HepG2 (cell line): ENCODE results near the gene RNF208. TPM values are rescaled to one million over a fixed set of nuclear protein-coding genes. Genes with fewer than 3 reads are reported as not detected.

Experiments
- CBX1 ChIP-seq: IDR thresholded peaks from one replicate; pipeline ENCODE4 v1.6.1; 2016; ENCODE audit warnings: antibody characterized with exemption, low read depth
- CTCF ChIP-seq: sonication (generic); formaldehyde crosslinking; IDR thresholded peaks from 2 replicates; pipeline ENCODE4 v1.5.0; 2020; ENCODE audit warnings: mild to moderate bottlenecking, missing genetic modification reagents, moderate library complexity
- DMTF1 ChIP-seq: sonication (generic); formaldehyde crosslinking; IDR thresholded peaks from 2 replicates; pipeline ENCODE4 v1.4.0; 2020; ENCODE audit warnings: mild to moderate bottlenecking, missing genetic modification reagents
- EZH2 ChIP-seq: conservative IDR thresholded peaks from 2 replicates; pipeline ENCODE4 v1.6.1; 2012; ENCODE audit warnings: mild to moderate bottlenecking, low read depth, low read length, moderate library complexity
- HBP1 ChIP-seq: IDR thresholded peaks from 2 replicates; pipeline ENCODE4 v1.6.1; 2016; ENCODE audit warnings: low read depth, control low read depth
- KLF6 ChIP-seq: IDR thresholded peaks from 2 replicates; pipeline ENCODE4 v1.8.0; 2016; ENCODE audit warnings: missing biosample characterization, missing genetic modification reagents
- PAXIP1 ChIP-seq: sonication (generic); formaldehyde crosslinking; conservative IDR thresholded peaks from 2 replicates; pipeline ENCODE4 v1.4.0; 2020; ENCODE audit warnings: mild to moderate bottlenecking, missing genetic modification reagents, moderate library complexity
- PCBP1 ChIP-seq: fragments of 200-400 bp; formaldehyde crosslinking; IDR thresholded peaks from 2 replicates; pipeline ENCODE4 v1.6.1; 2017; ENCODE audit warnings: mild to moderate bottlenecking, low read depth, low read length, borderline replicate concordance
- TFDP2 ChIP-seq: sonication (generic); formaldehyde crosslinking; IDR thresholded peaks from 2 replicates; pipeline ENCODE4 v1.4.0; 2020; ENCODE audit warnings: missing genetic modification reagents
- THAP11 ChIP-seq: IDR thresholded peaks from 2 replicates; pipeline ENCODE4 v1.6.1; 2016; ENCODE audit warnings: missing biosample characterization, missing genetic modification reagents
- ZNF20 ChIP-seq: sonication (generic); formaldehyde crosslinking; IDR thresholded peaks from 2 replicates; pipeline ENCODE4 v1.4.0; 2020; ENCODE audit warnings: mild to moderate bottlenecking, moderate library complexity, missing genetic modification reagents
- ZNF329 ChIP-seq: sonication (generic); formaldehyde crosslinking; IDR thresholded peaks from 2 replicates; pipeline ENCODE4 v1.9.0; 2021; ENCODE audit warnings: low read depth, mild to moderate bottlenecking, missing genetic modification reagents
- ZNF512B ChIP-seq: sonication (generic); formaldehyde crosslinking; IDR thresholded peaks from 2 replicates; pipeline ENCODE4 v1.5.1; 2020; ENCODE audit warnings: missing genetic modification reagents, mild to moderate bottlenecking, borderline replicate concordance
- ZNF607 ChIP-seq: sonication (generic); formaldehyde crosslinking; IDR thresholded peaks from 2 replicates; pipeline ENCODE4 v1.5.1; 2020; ENCODE audit warnings: missing genetic modification reagents, mild to moderate bottlenecking, borderline replicate concordance
- ZNF841 ChIP-seq: sonication (generic); formaldehyde crosslinking; IDR thresholded peaks from 2 replicates; pipeline ENCODE4 v1.8.1; 2023; ENCODE audit warnings: missing genetic modification reagents, borderline replicate concordance
- polyA plus RNA-seq, 8 experiments: library from polyadenylated mRNA; depleted of rRNA in 3 of 8; stranded (reverse) in 7 of 8; unstranded in 1 of 8; fragments of >200 nt; fragmentation: Illumina TruSeq in 4 of 8; extraction: Trizol in 4 of 8; gene quantifications; 2 replicates each; pipeline versions ENCODE4 v1.2.1 to v1.2.3, GENCODE V29; 2011 to 2016; ENCODE audit warnings: low read depth in 4 of 8, missing spikeins in 1 of 8, mixed read lengths in 1 of 8; ENCODE audit not compliant: insufficient read depth in 1 of 8
- total RNA-seq, 5 experiments: library from RNA; depleted of rRNA; stranded (reverse); fragments of >200 nt; fragmentation: Illumina TruSeq; extraction: Trizol; gene quantifications; 2 replicates each; pipeline ENCODE4 v1.2.3, GENCODE V29; 2016; ENCODE audit warnings: low read depth in 1 of 5

Gene RNF208
- total and polyA plus RNA-seq, 2 of the 13 experiments (the other 11 are each of a cell fraction or from before 2014, with no cell fraction given): 1.6 to 2.1 TPM

GRCh38 chr9:137236238-137236935, 14.3 kb upstream of the RNF208 start (continued):
- TF ChIP-seq ZNF841 (CRISPR knock-in tag) (no peak), KLF6 (CRISPR knock-in tag) (peak; percentile 37; the same call in 1 of the 2 replicates), PAXIP1 (CRISPR knock-in tag) (peak; percentile 87), ZNF20 (CRISPR knock-in tag) (no peak), TFDP2 (CRISPR knock-in tag) (peak; percentile 70; the same call in 1 of the 2 replicates), ZNF607 (CRISPR knock-in tag) (peak; percentile 53; the same call in 1 of the 2 replicates), CBX1 (peak; percentile 81), CTCF (CRISPR knock-in tag) (peak; percentile 99), ZNF512B (0 out of 2 replicates have a peak, but pooled peaks have one; percentile 50), THAP11 (peak; percentile 72), ZNF329 (no peak), PCBP1 (no peak), EZH2 (no peak), DMTF1 (CRISPR knock-in tag) (no peak), HBP1 (CRISPR knock-in tag) (peak; percentile 57; the same call in 1 of the 2 replicates)
